Psoas muscle (tissue), 8 donors: ENCODE measurements around the gene LCOR. TPM values are rescaled to one million over a fixed set of nuclear protein-coding genes. Genes with fewer than 3 reads are reported as not detected.

Experiments
- ATAC-seq, 4 donors: fragments of 200-7000 bp; cut with Tn5 transposase; one replicate each; pipeline ENCODE4 v1.9.1; 2020; ENCODE audit warnings: moderate library complexity in 3 of 4, mild to moderate bottlenecking in 2 of 4
- DNase-seq, 2 donors: peaks; one replicate each; pipeline ENCODE4 v3.0.0-alpha.2; 2020
- H3K27ac ChIP-seq: fragments of 200-600 bp; one replicate; pipeline ENCODE4 v1.8.0; 2022
- H3K27me3 ChIP-seq, 3 donors: fragments of 200-600 bp in 1 of 3; one replicate each; pipeline versions ENCODE4 v1.6.1 to v1.8.0; 2013 to 2022; ENCODE audit warnings: low read length in 2 of 3, mild to moderate bottlenecking in 2 of 3, moderate library complexity in 1 of 3; ENCODE audit not compliant: insufficient read depth in 3 of 3
- H3K36me3 ChIP-seq, 2 donors: fragments of 200-600 bp in 1 of 2; one replicate each; pipeline versions ENCODE4 v1.6.1 to v1.8.0; 2013 to 2022; ENCODE audit warnings: low read depth in 1 of 2, mild to moderate bottlenecking in 1 of 2, moderate library complexity in 1 of 2; ENCODE audit not compliant: insufficient read depth in 1 of 2
- H3K4me1 ChIP-seq: fragments of 200-600 bp; one replicate; pipeline ENCODE4 v1.8.0; 2022
- H3K4me3 ChIP-seq: fragments of 200-600 bp; one replicate; pipeline ENCODE4 v1.8.0; 2022; ENCODE audit warnings: mild to moderate bottlenecking
- H3K9me3 ChIP-seq: fragments of 200-600 bp; one replicate; pipeline ENCODE4 v1.8.0; 2022
- CTCF ChIP-seq: fragments of 200-600 bp; IDR thresholded peaks from one replicate; pipeline ENCODE4 v1.8.0; 2022; ENCODE audit warnings: antibody characterized with exemption
- WGBS, 3 donors: extraction: QIAGEN DNeasy Blood & Tissue Kit; methylation state at CpG; one replicate each; pipeline versions ENCODE4 v1.1.6 to v1.1.7; 2013; 5-methylcytosine and 5-hydroxymethylcytosine counted together
- intact Hi-C, 2 donors: fragments of 100-400 bp; cut with DNase I; formaldehyde crosslinking; loops; one replicate each; pipeline versions ENCODE4 v1.11.0 to v1.14.2; 2022
- polyA plus RNA-seq, 3 donors: library from polyadenylated mRNA; stranded (reverse); fragments of 200-250 nt; gene quantifications; one replicate each; pipeline ENCODE4 v1.2.3, GENCODE V29; 2013
- total RNA-seq, 4 donors: library from RNA; stranded (reverse); fragmentation: NEBNext Ultra II Directional in 2 of 4; extraction: Animal tissue kit (Norgen Biotek cat#: 25700) in 2 of 4; gene quantifications; one replicate each; pipeline versions ENCODE4 v1.2.1 to v1.2.4, GENCODE V29; 2021 to 2023
- donor health status: healthy with polysubstance abuse.
- donor health status: DM: no; HTN: no; CAD: no; lungs with moderate emphysema.
- donor health status: Bipolar disorder and iron deficiency.
- donor health status: healthy.
- donor health status: DM: yes; HTN: yes; CAD: no.
- donor health status: DM: no; HTN: no; CAD: no.
- donor health status: DM: no; HTN: no; CAD: no.
- donor health status: DM: yes; HTN: yes; CAD: no.

The LCOR gene
- total and polyA plus RNA-seq, 7 donors, result 1.7 to 30.4 (median 13.6) TPM

GRCh38 chr10:97003804-97004201, 171.7 kb downstream of the LCOR start:
- Histone ChIP-seq H3K4me1 (no peaks in the 10 kb centered on the region), H3K36me3 (no peaks in the 10 kb centered on the region), H3K27me3 (no peaks in the 10 kb centered on the region), H3K9me3 (peaks cover 8% of the 10 kb centered on the region), H3K27ac (no peak overlapping the region), H3K4me3 (no peak overlapping the region)
- ATAC-seq (no peak), DNase-seq (no peak)
- no peak for TF ChIP-seq CTCF
- intact Hi-C loops, result no loop called here
- WGBS, 3 donors, result 93 to 96% (median 96%) methylated on average over 8 of the region's 8 CpGs

GRCh38 chr10:97004591-97004990, 172.5 kb downstream of the LCOR start:
- WGBS, 3 donors, result 94 to 95% (median 95%) methylated on average over 10 of the region's 10 CpGs
- TF ChIP-seq CTCF, result no peak
- DNase-seq, result no peak
- no peaks in the 10 kb centered on the region for H3K4me1 ChIP-seq
- H3K27me3 ChIP-seq, result no peaks in the 10 kb centered on the region
- H3K36me3 ChIP-seq, result no peaks in the 10 kb centered on the region
- H3K9me3 ChIP-seq, result peaks cover 8% of the 10 kb centered on the region
- H3K27ac ChIP-seq, result no peak overlapping the region
- H3K4me3 ChIP-seq, result no peak overlapping the region
- intact Hi-C loops, result no loop called here
- no peak for ATAC-seq

GRCh38 chr10:97005349-97005748, 173.3 kb downstream of the LCOR start:
- Histone ChIP-seq H3K27me3 (no peaks in the 10 kb centered on the region), H3K9me3 (peaks cover 8% of the 10 kb centered on the region), H3K4me1 (no peaks in the 10 kb centered on the region), H3K36me3 (no peaks in the 10 kb centered on the region), H3K27ac (no peak overlapping the region), H3K4me3 (no peak overlapping the region)
- no peak for TF ChIP-seq CTCF
- 84 to 91% (median 90%) methylated on average over 5 of the region's 5 CpGs for WGBS, 3 donors
- intact Hi-C loops, result no loop called here
- DNase-seq (no peak), ATAC-seq (no peak)

- H3K4me1 ChIP-seq, result no peaks in the 10 kb centered on the region
- ATAC-seq (no peak), DNase-seq (no peak)
- intact Hi-C loops, result no loop called here
- no peaks in the 10 kb centered on the region for H3K27me3 ChIP-seq
- no peak overlapping the region for H3K27ac ChIP-seq
- peaks cover 8% of the 10 kb centered on the region for H3K9me3 ChIP-seq
- no peak overlapping the region for H3K4me3 ChIP-seq
- no peak for TF ChIP-seq CTCF
- WGBS, 3 donors, result 77 to 80% (median 77%) methylated on average over 6 of the region's 6 CpGs
- H3K36me3 ChIP-seq, result no peaks in the 10 kb centered on the region
Measured at GRCh38 chr10:97006364-97006763, 174.3 kb downstream of the LCOR start.

GRCh38 chr10:97007417-97007816, 175.3 kb downstream of the LCOR start:
- Histone ChIP-seq H3K27me3 (no peaks in the 10 kb centered on the region), H3K4me3 (no peak overlapping the region), H3K9me3 (peaks cover 8% of the 10 kb centered on the region), H3K36me3 (no peaks in the 10 kb centered on the region), H3K27ac (no peak overlapping the region), H3K4me1 (no peaks in the 10 kb centered on the region)
- no peak for TF ChIP-seq CTCF
- intact Hi-C loops, result no loop called here
- WGBS, 3 donors, result 47 to 99% (median 98%) methylated on average over 1 of the region's 1 CpG
- no peak for DNase-seq
- no peak for ATAC-seq
